Measurements from ENCODE around the gene ABCC11. TPM values are rescaled to one million over a fixed set of nuclear protein-coding genes. Genes with fewer than 3 reads are reported as not detected.
"Not testable (repeated sequence)": the region's sequence is repeated elsewhere in the genome, so short reads cannot be mapped to it uniquely, and the experiment has no call there.

Gene ABCC11
- total and polyA plus RNA-seq, 2 experiments from 2014 or later: 0.10 TPM; not detected in 1

DNA sequence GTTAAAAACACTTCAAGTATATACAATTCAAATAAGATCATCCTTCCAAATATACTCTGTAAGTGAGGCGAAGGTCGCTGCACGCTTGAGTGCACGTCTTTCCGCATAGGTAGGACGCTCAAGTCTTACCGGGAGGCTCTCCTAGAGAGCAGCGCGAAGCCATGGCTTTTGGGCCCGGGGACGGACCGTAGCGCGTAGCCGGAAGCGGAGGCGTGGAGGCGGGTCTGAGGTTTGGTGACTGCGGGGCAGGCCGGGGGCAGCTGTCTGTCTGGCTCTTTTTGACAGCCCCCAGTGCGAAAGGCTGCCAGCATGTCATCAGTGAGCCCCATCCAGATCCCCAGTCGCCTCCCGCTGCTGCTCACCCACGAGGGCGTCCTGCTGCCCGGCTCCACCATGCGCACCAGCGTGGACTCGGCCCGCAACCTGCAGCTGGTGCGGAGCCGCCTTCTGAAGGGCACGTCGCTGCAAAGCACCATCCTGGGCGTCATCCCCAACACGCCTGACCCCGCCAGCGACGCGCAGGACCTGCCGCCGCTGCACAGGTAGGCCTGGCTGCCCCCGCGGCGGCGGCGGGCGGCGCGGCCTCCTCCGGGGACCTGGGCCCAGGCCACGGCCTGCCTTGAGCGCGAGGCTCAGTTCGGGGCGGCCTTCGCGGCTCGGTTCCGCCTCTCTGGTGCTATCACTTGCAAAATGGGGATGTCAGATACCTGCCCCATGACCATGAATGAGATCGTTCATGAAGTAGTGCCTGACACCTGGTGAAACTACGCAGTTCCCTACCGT is 3.1 kb downstream of the ABCC11 start, which contains the start of gene LONP2:
Gene LONP2 (plus strand): TSS at position 221 of the 783 bp plus-strand sequence. CDS start 89 bp downstream, at position 310.
- H3K36me3 ChIP-seq (ENCODE audit: insufficient read depth): no peaks in the 10 kb centered on the region
- H3K27me3 Mint-ChIP-seq (ENCODE audit: insufficient read depth, low read depth, poor library complexity): no peaks in the 10 kb centered on the region
- H3K9me2 ChIP-seq (ENCODE audit: insufficient read depth): peaks cover 3% of the 10 kb centered on the region; the same call in 1 of the 2 replicates
- H3K27me3 ChIP-seq (ENCODE audit: insufficient read depth): no peaks in the 10 kb centered on the region
- H3K4me3 Mint-ChIP-seq: peak within 1 kb of the TSS; percentile 93
- no peak within 1 kb of the TSS for H3K27ac ChIP-seq (ENCODE audit: low read depth)
- peaks cover 29% of the 10 kb centered on the region for H3K79me2 ChIP-seq (replicated peaks; ENCODE audit: insufficient read depth)
- peaks cover 11% of the 10 kb centered on the region for H3K4me1 ChIP-seq (ENCODE audit: insufficient read depth)
- H4K20me1 ChIP-seq (replicated peaks; ENCODE audit: insufficient read depth): no peaks in the 10 kb centered on the region
- TF ChIP-seq, protein P1, sequence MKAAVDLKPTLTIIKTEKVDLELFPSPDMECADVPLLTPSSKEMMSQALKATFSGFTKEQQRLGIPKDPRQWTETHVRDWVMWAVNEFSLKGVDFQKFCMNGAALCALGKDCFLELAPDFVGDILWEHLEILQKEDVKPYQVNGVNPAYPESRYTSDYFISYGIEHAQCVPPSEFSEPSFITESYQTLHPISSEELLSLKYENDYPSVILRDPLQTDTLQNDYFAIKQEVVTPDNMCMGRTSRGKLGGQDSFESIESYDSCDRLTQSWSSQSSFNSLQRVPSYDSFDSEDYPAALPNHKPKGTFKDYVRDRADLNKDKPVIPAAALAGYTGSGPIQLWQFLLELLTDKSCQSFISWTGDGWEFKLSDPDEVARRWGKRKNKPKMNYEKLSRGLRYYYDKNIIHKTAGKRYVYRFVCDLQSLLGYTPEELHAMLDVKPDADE (IDR thresholded peaks at IDR 0.05): peak; percentile 63; the same call in 1 of the 2 replicates
- TF ChIP-seq CREB1 (CRISPR knock-in tag; IDR thresholded peaks at IDR 0.05; ENCODE audit: low read depth) (peak; percentile 94), JUNB (IDR thresholded peaks at IDR 0.05; ENCODE audit: unreplicated experiment) (no peak)
- H3K4me3 ChIP-seq: peak within 1 kb of the TSS; percentile 86
- peak; percentile 93 for DNase-seq (ENCODE audit: low spot score)
- ATAC-seq: peak; percentile 99
- peak within 1 kb of the TSS; percentile 97 for H3K4me2 ChIP-seq
- H3K9me3 Mint-ChIP-seq: peaks cover 10% of the 10 kb centered on the region
- H3K36me3 Mint-ChIP-seq (ENCODE audit: low read depth): peaks cover 5% of the 10 kb centered on the region
- H3F3A ChIP-seq (replicated peaks; ENCODE audit: low read depth): no peaks in the 10 kb centered on the region
- peaks cover 9% of the 10 kb centered on the region for H3K4me1 Mint-ChIP-seq
- peak within 1 kb of the TSS; percentile 88 for H2AFZ ChIP-seq
- peak within 1 kb of the TSS; percentile 71 for H3K27ac Mint-ChIP-seq

DNA sequence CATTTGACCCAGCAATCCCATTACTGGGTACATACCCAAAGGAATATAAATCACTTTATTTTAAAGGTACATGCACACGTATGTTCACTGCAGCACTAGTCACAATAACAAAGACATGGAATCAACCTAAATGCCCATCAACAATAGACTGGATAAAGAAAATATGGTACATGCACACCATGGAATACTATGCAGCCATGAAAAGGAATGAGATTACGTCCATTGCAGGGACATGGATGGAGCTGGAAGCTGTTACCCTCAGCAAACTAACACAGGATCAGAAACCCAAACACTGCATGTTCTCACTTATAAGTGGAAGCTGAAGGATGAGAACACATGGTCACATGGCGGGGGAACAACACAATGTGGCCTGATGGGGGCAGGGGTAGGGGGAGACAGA is 7.2 kb downstream of the ABCC11 start:
- peaks cover 11% of the 10 kb centered on the region for H3K9me2 ChIP-seq (ENCODE audit: insufficient read depth)
- H3K27ac ChIP-seq (ENCODE audit: low read depth); H3K27me3 ChIP-seq (ENCODE audit: insufficient read depth); H3K4me1 ChIP-seq (ENCODE audit: insufficient read depth); H3K36me3 ChIP-seq (ENCODE audit: insufficient read depth); H3K27me3 Mint-ChIP-seq (ENCODE audit: insufficient read depth, low read depth, poor library complexity); H3K4me3 ChIP-seq; H3K4me3 Mint-ChIP-seq; H4K20me1 ChIP-seq (replicated peaks; ENCODE audit: insufficient read depth); DNase-seq (ENCODE audit: low spot score); H3F3A ChIP-seq (replicated peaks; ENCODE audit: low read depth); H2AFZ ChIP-seq; H3K4me2 ChIP-seq; H3K27ac Mint-ChIP-seq; H3K4me1 Mint-ChIP-seq; ATAC-seq; H3K36me3 Mint-ChIP-seq (ENCODE audit: low read depth); H3K79me2 ChIP-seq (replicated peaks; ENCODE audit: insufficient read depth): not testable (repeated sequence)
- H3K9me3 Mint-ChIP-seq: peaks cover 10% of the 10 kb centered on the region

DNA sequence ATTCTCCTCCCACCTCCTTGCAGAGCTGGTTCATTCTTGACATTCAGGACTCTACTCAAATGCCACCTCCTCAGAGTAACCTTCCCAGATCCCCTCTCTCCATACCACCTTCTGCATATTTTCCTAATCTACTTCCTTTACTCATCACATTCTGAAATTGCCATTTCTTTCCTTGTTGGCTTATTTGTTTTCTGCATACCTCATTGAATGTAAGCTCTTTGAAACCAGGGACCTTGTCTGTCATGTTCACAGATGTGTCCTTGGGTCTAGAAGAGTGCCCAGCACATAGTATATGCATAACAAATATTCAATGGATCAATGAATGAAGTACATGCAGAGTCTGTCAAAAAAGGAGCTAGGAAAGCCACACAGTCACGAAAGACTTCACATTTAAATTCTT is 11.1 kb downstream of the ABCC11 start:
- H3K27me3 Mint-ChIP-seq (ENCODE audit: insufficient read depth, low read depth, poor library complexity): no peaks in the 10 kb centered on the region
- H3F3A ChIP-seq (replicated peaks; ENCODE audit: low read depth): no peaks in the 10 kb centered on the region
- H2AFZ ChIP-seq: no peak overlapping the region
- no peaks in the 10 kb centered on the region for H4K20me1 ChIP-seq (replicated peaks; ENCODE audit: insufficient read depth)
- H3K27ac ChIP-seq (ENCODE audit: low read depth): no peak overlapping the region
- H3K27me3 ChIP-seq (ENCODE audit: insufficient read depth): no peaks in the 10 kb centered on the region
- no peak overlapping the region for H3K4me2 ChIP-seq
- no peaks in the 10 kb centered on the region for H3K79me2 ChIP-seq (replicated peaks; ENCODE audit: insufficient read depth)
- ATAC-seq (no peak), DNase-seq (ENCODE audit: low spot score) (no peak)
- H3K4me3 ChIP-seq: no peak overlapping the region
- peaks cover 5% of the 10 kb centered on the region; the same call in 2 of the 3 replicates for H3K36me3 Mint-ChIP-seq (ENCODE audit: low read depth)
- H3K36me3 ChIP-seq (ENCODE audit: insufficient read depth): no peaks in the 10 kb centered on the region
- H3K4me1 Mint-ChIP-seq: peaks cover 6% of the 10 kb centered on the region; the same call in 2 of the 3 replicates
- H3K4me1 ChIP-seq (ENCODE audit: insufficient read depth): no peaks in the 10 kb centered on the region
- no peak overlapping the region for H3K4me3 Mint-ChIP-seq
- no peak overlapping the region for H3K27ac Mint-ChIP-seq
- peaks cover 10% of the 10 kb centered on the region for H3K9me3 Mint-ChIP-seq
- TF ChIP-seq ZNF114 (CRISPR knock-in tag; IDR thresholded peaks at IDR 0.05) (no peak), ZNF331 (CRISPR knock-in tag; IDR thresholded peaks at IDR 0.05; ENCODE audit: low read depth) (no peak), CREB1 (CRISPR knock-in tag; IDR thresholded peaks at IDR 0.05; ENCODE audit: low read depth) (no peak), POLR2AphosphoS5 (IDR thresholded peaks at IDR 0.05; ENCODE audit: low read depth) (no peak), EZH2phosphoT487 (IDR thresholded peaks at IDR 0.05; ENCODE audit: unreplicated experiment) (no peak), EZH2 (IDR thresholded peaks at IDR 0.05; ENCODE audit: low read depth, unreplicated experiment) (no peak)
- TF ChIP-seq, protein P1 (IDR thresholded peaks at IDR 0.05): no peak
- peaks cover 11% of the 10 kb centered on the region for H3K9me2 ChIP-seq (ENCODE audit: insufficient read depth)
